ENCODE results near the gene CAMKK2.

Gene CAMKK2

DNA sequence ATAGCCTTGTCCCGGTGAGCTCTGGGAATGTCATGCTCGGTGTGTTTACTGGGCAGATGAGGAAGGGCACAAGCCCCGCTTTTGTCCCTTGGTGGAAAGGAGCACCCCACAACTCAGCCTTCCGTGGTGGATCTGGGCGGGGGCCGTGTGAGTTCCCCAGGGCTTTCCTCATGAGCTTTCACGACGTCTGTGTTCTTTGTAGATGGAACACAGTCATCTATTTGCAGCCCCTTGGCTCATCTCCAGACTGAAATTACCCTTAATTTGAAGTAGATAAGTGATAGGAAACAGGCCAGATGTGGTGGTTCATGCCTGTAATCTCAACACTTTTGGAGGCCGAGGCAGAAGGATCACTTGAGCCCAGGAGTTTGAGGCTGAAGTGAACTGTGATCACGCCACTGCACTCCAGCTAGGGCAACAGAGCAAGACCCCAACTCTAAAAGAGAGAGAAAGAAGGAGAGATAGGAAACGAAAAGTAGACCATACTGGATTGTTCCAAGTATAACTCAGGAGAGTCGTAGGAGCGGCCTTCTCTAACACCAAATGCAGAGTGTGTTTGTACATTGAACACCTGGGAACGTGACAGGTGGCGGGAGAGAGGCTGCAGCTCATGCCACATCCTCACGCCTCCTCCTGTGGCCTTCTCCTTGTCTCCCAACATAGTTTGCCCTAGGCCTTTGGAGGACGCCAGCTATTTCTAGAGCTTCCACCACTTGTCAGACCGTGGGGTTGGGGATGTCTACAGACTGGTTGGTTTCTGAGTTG, 77.7 kb downstream of the CAMKK2 start:
- no peak overlapping the region for H2AFZ ChIP-seq (ENCODE audit: low read length)
- H4K20me1 ChIP-seq (ENCODE audit: insufficient read depth, low read length, poor library complexity, severe bottlenecking), result no peaks in the 10 kb centered on the region
- H3K36me3 ChIP-seq (ENCODE audit: insufficient read depth, low read length), result no peaks in the 10 kb centered on the region
- H3K79me2 ChIP-seq (ENCODE audit: insufficient read depth, low read length), result peaks cover 11% of the 10 kb centered on the region
- H3K4me2 ChIP-seq (ENCODE audit: low read depth, low read length, poor library complexity, severe bottlenecking), result no peak overlapping the region
- TF ChIP-seq, protein P1, sequence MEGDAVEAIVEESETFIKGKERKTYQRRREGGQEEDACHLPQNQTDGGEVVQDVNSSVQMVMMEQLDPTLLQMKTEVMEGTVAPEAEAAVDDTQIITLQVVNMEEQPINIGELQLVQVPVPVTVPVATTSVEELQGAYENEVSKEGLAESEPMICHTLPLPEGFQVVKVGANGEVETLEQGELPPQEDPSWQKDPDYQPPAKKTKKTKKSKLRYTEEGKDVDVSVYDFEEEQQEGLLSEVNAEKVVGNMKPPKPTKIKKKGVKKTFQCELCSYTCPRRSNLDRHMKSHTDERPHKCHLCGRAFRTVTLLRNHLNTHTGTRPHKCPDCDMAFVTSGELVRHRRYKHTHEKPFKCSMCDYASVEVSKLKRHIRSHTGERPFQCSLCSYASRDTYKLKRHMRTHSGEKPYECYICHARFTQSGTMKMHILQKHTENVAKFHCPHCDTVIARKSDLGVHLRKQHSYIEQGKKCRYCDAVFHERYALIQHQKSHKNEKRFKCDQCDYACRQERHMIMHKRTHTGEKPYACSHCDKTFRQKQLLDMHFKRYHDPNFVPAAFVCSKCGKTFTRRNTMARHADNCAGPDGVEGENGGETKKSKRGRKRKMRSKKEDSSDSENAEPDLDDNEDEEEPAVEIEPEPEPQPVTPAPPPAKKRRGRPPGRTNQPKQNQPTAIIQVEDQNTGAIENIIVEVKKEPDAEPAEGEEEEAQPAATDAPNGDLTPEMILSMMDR (conservative IDR thresholded peaks at IDR 0.05; ENCODE audit: low read length), result no peak
- TF ChIP-seq EZH2phosphoT487 (IDR thresholded peaks at IDR 0.05; ENCODE audit: borderline replicate concordance), result no peak
- no peaks in the 10 kb centered on the region for H3K9me3 ChIP-seq (ENCODE audit: insufficient read depth, low read depth, low read length)
- no peaks in the 10 kb centered on the region for H3K9me2 ChIP-seq (replicated peaks; ENCODE audit: low read depth, low read length)
- no peak overlapping the region for H3K9ac ChIP-seq (ENCODE audit: low read depth, low read length, poor library complexity, severe bottlenecking)
- no peaks in the 10 kb centered on the region for H3K27me3 ChIP-seq (ENCODE audit: insufficient read depth, low read length, poor library complexity, severe bottlenecking)
- H3F3A ChIP-seq (ENCODE audit: low read depth), result no peaks in the 10 kb centered on the region
- H3K4me3 ChIP-seq (ENCODE audit: low read length, poor library complexity, severe bottlenecking), result no peak overlapping the region
- H3K4me1 ChIP-seq (ENCODE audit: insufficient read depth, low read length, poor library complexity, severe bottlenecking), result peaks cover 23% of the 10 kb centered on the region

DNA sequence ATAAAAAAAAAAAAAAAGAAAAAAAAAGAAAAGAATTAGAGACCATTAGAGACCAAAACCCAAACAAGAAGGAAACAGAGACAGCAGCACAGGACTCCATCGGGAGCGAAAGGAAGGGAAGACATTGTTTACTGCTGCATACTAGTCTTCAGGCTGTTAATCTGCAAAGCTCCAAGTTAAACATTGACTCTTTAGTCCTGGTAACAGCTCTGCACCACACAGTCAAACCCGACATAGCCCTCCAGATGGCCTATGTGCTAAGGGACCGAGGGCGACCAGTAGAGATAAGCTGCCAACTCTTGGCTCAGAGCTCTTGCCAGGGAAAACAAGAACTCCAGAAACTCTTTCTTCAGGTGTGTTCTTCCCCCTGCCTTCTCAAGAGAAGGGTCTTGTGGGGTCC, 78.7 kb downstream of the CAMKK2 start:
- TF ChIP-seq, protein P1 (conservative IDR thresholded peaks at IDR 0.05; ENCODE audit: low read length), result no peak
- no peak for TF ChIP-seq EZH2phosphoT487 (IDR thresholded peaks at IDR 0.05; ENCODE audit: borderline replicate concordance)
- Histone ChIP-seq H3F3A (ENCODE audit: low read depth) (no peaks in the 10 kb centered on the region), H3K4me3 (ENCODE audit: low read length, poor library complexity, severe bottlenecking) (no peak overlapping the region), H3K79me2 (ENCODE audit: insufficient read depth, low read length) (peaks cover 21% of the 10 kb centered on the region), H4K20me1 (ENCODE audit: insufficient read depth, low read length, poor library complexity, severe bottlenecking) (no peaks in the 10 kb centered on the region), H3K4me1 (ENCODE audit: insufficient read depth, low read length, poor library complexity, severe bottlenecking) (peaks cover 13% of the 10 kb centered on the region), H3K9ac (ENCODE audit: low read depth, low read length, poor library complexity, severe bottlenecking) (no peak overlapping the region), H3K9me2 (replicated peaks; ENCODE audit: low read depth, low read length) (no peaks in the 10 kb centered on the region), H3K9me3 (ENCODE audit: insufficient read depth, low read depth, low read length) (no peaks in the 10 kb centered on the region), H3K27me3 (ENCODE audit: insufficient read depth, low read length, poor library complexity, severe bottlenecking) (no peaks in the 10 kb centered on the region), H3K4me2 (ENCODE audit: low read depth, low read length, poor library complexity, severe bottlenecking) (no peak overlapping the region), H2AFZ (ENCODE audit: low read length) (no peak overlapping the region), H3K36me3 (ENCODE audit: insufficient read depth, low read length) (no peaks in the 10 kb centered on the region)

DNA sequence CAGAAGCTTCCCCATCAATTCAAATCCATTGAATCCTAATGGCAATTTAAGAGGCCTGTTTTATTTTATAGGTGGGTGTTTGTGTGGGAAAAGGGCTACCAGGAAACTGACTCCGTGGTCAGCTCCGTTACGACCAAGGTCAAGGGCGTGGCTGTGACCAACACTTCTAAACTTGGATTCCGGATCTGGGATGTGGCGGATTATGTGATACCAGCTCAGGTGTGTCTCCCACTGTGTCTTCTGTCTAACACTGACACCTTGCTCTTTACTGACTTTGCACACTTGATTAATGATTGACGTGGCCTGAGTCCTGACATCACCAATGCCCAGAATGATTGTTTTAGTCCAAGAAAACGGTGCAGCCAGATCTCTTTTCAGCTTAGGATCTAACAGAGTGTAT, 79.4 kb downstream of the CAMKK2 start:
- H3K4me3 ChIP-seq (ENCODE audit: low read length, poor library complexity, severe bottlenecking), result no peak overlapping the region
- peaks cover 25% of the 10 kb centered on the region for H3K79me2 ChIP-seq (ENCODE audit: insufficient read depth, low read length)
- no peaks in the 10 kb centered on the region for H3K9me3 ChIP-seq (ENCODE audit: insufficient read depth, low read depth, low read length)
- peaks cover 13% of the 10 kb centered on the region for H3K4me1 ChIP-seq (ENCODE audit: insufficient read depth, low read length, poor library complexity, severe bottlenecking)
- H3K9ac ChIP-seq (ENCODE audit: low read depth, low read length, poor library complexity, severe bottlenecking), result no peak overlapping the region
- no peak overlapping the region for H3K4me2 ChIP-seq (ENCODE audit: low read depth, low read length, poor library complexity, severe bottlenecking)
- no peaks in the 10 kb centered on the region for H3K36me3 ChIP-seq (ENCODE audit: insufficient read depth, low read length)
- TF ChIP-seq, protein P1 (conservative IDR thresholded peaks at IDR 0.05; ENCODE audit: low read length), result no peak
- no peak for TF ChIP-seq EZH2phosphoT487 (IDR thresholded peaks at IDR 0.05; ENCODE audit: borderline replicate concordance)
- no peaks in the 10 kb centered on the region for H4K20me1 ChIP-seq (ENCODE audit: insufficient read depth, low read length, poor library complexity, severe bottlenecking)
- H3F3A ChIP-seq (ENCODE audit: low read depth), result no peaks in the 10 kb centered on the region
- H2AFZ ChIP-seq (ENCODE audit: low read length), result no peak overlapping the region
- H3K27me3 ChIP-seq (ENCODE audit: insufficient read depth, low read length, poor library complexity, severe bottlenecking), result no peaks in the 10 kb centered on the region
- H3K9me2 ChIP-seq (replicated peaks; ENCODE audit: low read depth, low read length), result no peaks in the 10 kb centered on the region
